HK-2 (cell line): ENCODE results near the gene DLAT.
"Not testable (repeated sequence)": the region's sequence is repeated elsewhere in the genome, so short reads cannot be mapped to it uniquely, and the experiment has no call there.

Source experiments
- DNase-seq: peaks from one replicate; pipeline ENCODE4 v3.0.0-alpha.2; 2018; ENCODE audit not compliant: unreplicated experiment

The DLAT gene

DNA sequence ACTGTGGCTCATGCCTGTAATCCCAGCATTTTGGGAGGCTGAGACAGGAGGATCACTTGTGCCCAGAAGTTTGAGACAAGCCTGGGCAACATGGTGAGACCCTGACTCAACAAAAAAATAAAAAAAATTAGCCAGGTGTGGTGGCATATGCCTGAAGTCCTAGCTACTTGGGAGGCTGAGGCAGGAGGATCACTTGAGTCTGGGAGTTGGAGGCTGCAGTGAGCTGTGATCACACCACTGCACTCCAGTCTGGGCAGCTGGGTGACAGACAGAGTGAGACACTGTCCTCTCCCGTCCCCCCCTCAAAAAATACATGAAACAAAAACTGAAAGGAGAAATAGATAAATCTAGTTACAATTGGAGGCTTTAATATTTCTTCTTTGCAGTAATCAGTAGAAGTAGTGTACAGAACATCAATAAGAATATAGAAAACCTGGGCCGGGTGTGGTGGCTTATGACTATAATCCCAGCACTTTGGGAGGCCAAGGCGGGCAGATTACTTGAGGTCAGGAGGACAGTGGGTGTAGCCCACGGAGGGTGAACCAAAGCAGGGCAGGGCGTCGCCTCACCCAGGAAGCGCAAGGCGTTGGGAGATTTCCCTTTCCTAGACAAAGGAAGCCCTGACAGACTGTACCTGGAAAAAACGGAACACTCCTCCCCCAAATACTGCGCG, 19.6 kb upstream of the DLAT start:
- DNase-seq, result no peak

DNA sequence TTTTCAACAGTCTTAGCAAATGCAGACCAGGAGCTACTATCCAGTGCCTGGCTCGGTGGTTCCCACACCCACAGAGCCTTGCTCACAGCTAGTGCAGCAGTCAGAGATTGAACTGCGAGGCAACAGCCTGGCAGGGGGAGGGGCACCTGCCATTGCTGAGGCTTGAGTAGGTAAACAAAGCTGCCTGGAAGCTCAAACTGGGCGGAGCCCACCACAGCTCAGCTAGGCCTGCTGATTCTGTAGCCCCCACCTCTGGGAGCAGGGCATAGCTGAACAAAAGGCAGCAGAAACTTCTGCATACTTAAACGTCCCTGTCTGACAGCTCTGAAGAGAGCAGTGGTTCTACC, 19.1 kb upstream of the DLAT start:
- DNase-seq, result not testable (repeated sequence)

DNA sequence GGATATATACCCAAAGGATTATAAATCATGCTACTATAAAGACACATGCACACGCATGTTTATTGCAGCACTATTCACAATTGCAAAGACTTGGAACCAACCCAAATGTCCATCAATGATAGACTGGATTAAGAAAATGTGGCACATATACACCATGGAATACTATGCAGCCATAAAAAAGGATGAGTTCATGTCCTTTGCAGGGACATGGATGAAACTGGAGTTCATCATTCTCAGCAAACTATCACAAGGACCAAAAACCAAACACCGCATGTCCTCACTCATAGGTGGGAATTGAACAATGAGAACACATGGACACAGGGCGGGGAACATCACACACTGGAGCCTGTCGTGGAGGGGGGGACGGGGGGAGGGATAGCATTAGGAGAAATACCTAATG, 13.8 kb upstream of the DLAT start:
- not testable (repeated sequence) for DNase-seq

- no peak for DNase-seq
Observed at GRCh38 chr11:112012874-112013273, 12.3 kb upstream of the DLAT start.

DNA sequence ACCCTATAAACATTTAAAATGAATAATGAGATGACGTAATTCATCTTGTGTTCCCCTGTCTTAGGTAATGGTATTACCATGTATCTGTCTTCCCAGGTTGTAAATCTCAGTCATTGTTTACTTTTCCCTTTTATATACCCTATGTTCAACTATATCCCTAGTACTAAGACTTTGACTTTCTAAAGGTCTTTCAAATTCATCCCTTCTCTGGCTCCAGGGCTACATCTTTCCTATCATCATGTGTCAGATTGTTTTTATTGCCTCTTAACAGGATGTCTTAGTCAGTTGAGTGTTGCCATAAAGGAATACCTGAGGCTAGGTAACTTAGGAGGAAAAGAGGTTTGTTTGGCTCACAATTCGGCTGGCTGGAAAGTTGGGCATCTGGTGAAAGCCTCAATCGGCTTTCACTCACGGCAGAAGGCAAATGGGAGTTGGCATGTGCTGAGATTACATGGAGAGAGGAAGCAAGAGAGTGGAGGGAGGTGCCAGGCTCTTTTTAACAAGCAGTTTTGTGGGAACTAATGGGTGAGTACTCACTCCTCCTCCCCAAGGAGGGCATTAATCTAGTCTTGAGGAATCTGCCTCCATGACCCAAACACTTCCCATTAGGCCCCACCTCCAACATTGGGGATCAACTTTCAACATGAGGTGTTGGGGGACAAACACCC, 11.6 kb upstream of the DLAT start:
- DNase-seq, result no peak

DNA sequence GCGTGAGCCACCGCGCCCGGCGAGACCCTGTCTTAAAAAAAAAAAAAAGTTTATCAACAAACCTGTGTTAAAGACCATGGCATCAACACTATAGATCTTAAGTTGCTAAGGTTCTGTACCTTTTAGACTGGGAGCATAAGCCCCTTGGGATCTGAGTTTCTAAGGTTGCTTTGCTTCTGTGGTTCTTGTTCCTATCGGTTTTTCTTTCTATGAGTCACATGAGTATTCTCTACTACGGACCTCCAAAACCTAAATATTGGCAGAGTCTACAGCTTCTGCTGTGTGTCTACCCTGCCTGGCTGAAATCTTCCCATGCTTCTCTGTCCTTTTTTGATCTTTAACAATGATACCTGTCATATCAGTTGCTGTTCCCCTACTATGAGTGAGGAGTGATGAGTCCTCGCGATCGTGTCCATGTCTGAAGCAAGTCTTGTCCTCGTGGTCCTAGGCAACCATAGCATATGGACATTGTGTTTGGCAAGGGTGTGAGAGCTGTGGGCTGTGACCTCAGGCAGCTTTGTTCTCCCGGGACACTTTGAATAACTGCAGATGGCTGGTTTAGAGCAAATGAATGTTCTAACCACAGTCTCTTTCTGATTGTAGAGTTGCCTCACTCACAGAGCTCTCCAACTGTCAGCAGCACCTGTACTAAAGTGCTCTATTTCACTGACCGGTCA, 9.0 kb upstream of the DLAT start:
- no peak for DNase-seq

DNA sequence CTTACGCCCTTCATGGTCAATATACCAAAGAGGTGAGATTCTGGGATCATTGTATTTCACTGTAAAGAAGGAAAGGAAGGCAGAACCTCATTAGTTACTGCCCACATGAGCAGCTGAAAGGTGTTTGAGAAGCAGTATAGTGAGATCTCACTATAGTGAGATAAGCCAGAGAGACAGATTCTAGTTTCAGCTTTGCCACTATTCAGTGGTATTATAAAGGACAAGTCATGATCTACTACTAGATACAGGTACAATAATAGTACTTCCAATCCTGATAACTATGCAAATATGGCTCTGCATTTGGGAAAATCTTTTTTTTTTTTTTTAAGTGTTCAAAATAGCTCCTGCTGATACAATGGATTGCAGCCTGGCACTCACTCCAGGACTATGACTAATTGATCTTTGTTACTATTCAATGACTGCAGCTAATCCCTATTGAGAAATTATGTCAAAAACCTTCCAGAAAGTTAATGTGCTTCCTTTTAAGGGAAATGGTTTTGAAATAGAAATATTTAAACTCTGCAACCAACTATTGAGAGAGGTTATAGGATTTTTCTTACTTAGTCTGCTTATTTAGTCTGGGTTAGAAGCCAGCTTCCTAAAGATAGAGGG, 8.3 kb upstream of the DLAT start:
- DNase-seq, result no peak

GRCh38 chr11:112017538-112017937, 7.7 kb upstream of the DLAT start:
- no peak for DNase-seq

DNA sequence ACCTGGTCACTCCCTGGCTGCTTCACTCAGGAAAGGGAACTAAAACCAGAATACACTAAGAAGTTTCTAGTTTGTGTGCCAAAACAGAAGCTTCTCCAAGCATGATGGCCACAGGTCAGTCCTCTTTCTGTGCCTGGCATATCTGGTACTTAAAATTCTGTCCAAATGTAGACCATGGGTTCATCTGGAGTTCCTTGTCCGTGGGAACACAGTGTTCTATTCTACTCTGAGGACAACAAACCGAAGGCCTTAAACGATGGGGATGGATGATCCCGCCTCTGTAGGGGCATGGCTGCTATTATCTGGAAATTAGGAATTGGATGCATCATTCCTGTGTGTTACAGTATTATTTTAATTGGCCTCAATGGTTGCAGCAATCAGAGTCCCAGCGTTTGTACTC, 6.1 kb upstream of the DLAT start:
- DNase-seq, result no peak

- DNase-seq, result no peak
Observed at GRCh38 chr11:112023104-112023503, 2.1 kb upstream of the DLAT start.

GRCh38 chr11:112024178-112024772, 933 bp upstream of the DLAT start:
- DNase-seq, result no peak

DNA sequence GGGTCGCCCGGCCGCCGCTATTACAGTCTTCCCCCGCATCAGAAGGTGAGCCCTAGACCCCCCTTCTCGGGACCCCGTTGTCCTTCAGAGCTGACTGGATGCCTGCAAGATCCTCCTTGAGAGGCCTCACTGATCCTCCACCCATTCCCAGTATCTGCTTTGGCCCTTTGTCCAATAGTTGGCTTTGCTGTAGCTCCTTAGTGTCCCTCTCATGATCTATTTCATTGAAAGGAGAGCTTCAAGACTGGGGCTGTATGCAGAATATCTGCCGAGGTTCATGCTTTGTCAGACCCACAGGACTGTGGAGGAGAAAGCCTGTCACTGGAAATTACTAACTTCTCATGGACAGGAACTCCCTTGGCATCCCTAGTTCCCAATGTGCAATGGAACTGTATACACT, 499 bp downstream of the DLAT start:
- DNase-seq, result no peak

DNA sequence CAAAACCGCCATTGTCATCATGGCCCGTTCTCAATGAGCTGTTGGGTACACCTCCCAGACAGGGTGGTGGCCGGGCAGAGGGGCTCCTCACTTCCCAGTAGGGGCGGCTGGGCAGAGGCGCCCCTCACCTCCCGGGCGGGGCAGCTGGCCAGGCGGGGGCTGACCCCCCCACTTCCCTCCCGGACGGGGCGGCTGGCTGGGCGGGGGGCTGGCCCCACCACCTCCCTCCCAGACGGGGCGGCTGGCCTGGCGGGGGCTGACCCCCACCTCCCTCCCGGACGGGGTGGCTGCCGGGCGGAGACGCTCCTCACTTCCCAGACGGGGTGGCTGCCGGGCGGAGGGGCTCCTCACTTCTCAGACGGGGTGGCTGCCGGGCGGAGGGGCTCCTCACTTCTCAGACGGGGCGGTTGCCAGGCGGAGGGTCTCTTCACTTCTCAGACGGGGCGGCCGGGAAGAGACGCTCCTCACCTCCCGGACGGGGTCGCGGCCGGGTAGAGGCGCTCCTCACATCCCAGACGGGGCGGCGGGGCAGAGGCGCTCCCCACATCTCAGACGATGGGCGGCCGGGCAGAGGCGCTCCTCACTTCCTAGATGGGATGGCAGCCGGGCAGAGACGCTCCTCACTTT, 1.7 kb downstream of the DLAT start:
- not testable (repeated sequence) for DNase-seq

DNA sequence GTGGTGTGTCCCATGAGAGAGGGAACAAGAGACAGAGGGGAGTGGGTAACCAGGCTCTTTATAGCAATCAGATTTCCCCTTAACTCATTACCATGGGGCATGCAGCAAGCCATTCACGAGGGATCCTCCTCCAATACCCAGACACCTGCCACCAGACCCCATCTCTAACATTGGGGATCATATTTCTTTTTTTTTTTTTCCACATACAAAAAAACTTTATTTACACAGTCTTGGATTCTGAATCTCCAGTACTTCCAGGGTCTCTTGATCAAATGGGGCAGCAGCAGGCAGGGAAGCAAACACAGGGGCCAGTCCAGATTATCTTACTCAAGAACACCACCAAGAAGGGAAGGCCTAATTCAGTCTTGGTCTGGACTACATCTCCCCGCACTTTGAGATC, 4.3 kb downstream of the DLAT start:
- no peak for DNase-seq

- DNase-seq, result no peak
Observed at GRCh38 chr11:112033902-112034301, 8.7 kb downstream of the DLAT start.

DNA sequence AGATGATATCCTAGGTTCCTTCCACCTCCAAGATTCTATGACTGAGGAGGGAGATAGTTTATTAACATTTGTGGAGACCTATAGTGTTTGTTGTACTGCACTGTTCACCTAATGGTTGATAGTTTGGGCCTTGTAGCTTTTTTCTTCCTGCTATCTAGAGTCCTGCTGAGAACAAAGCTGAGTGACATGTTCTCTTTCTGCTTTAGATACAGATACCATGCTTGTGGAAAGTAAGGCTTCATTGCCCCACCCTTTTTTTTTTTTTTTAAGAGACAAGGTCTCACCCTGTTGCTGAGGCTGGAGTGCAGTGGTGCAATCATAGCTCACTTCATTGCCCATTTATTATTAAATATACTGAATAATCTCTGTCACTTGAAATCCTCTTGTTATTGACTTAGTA, 12.3 kb downstream of the DLAT start:
- no peak for DNase-seq

- no peak for DNase-seq
Observed at GRCh38 chr11:112042161-112042960, 17.2 kb downstream of the DLAT start.

DNA sequence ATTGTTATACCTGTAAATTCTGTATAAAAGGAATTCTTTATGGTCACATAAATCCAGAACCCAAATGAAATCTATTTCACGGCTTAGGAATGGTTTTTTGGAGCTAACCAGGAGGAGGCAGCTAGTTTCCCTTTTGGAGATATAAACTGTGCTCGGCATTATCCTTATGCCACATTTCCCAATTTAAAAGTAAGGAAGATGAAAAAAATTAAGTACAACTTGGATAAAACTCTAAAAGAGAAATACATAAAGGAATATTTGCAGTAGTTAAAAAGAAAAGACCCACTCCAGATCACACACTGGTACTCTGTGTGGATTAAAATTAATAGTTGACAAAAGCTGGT, 17.7 kb downstream of the DLAT start:
- DNase-seq, result no peak

- DNase-seq, result no peak
Observed at GRCh38 chr11:112044961-112045360, 19.8 kb downstream of the DLAT start.

DNA sequence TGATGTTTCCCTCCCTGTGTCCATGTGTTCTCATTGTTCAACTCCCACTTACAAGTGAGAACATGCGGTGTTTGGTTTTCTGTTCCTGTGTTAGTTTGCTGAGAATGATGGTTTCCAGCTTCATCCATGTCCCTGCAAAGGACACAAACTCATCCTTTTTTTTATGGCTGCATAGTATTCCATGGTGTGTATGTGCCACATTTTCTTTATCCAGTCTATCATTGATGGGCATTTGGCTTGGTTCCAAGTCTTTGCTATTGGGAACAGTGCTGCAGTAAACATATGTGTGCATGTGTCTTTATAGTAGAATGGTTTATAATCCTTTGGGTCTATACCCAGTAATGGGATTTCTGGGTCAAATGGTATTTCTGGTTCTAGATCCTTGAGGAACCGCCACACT, 21.4 kb downstream of the DLAT start:
- DNase-seq, result not testable (repeated sequence)

GRCh38 chr11:112048256-112048655, 23.0 kb downstream of the DLAT start:
- DNase-seq, result not testable (repeated sequence)
